K562 (cell line): ENCODE measurements around the gene PAFAH1B1. TPM values are rescaled to one million over a fixed set of nuclear protein-coding genes. Genes with fewer than 3 reads are reported as not detected.

Experiments used
- ATAC-seq: fragments of 200-7000 bp; cut with Tn5 transposase; 3 replicates; pipeline ENCODE4 v1.9.1; 2020; ENCODE audit warnings: moderate library complexity
- BruUV-seq: library from RNA; stranded (reverse); fragments of 400-500 nt; replicated peaks from 2 replicates; lab custom pipeline; 2021; lab: Mats Ljungman, UMichigan
- CTCF ChIA-PET: fragments of 300-600 bp; formaldehyde crosslinking; extraction: SDS; loops from one replicate; lab custom pipeline; 2021; ENCODE audit warnings: low intra/inter-chr PET ratio; lab: Yijun Ruan, JAX
- POLR2A ChIA-PET: fragments of 300-600, 350-650 bp; sonication (Branson Sonifier 250); formaldehyde crosslinking; extraction: SDS; loops from one replicate; lab custom pipeline; 2021; ENCODE audit warnings: antibody characterized with exemption, inconsistent platforms; lab: Yijun Ruan, JAX
- DNase-seq, 4 experiments: peaks; one replicate each; pipeline versions ENCODE4 v3.0.0 to v3.0.0-alpha.2; 2011 to 2018; ENCODE audit warnings: low spot score in 3 of 4, mixed read lengths in 3 of 4; ENCODE audit errors: extremely low read depth in 1 of 4
- FAIRE-seq: peaks from 2 replicates; lab custom pipeline; 2011; peaks lifted over from hg19 to GRCh38; lab: Jason Lieb, UNC
- H2AFZ ChIP-seq: 2 replicates; pipeline ENCODE4 v1.6.0; 2011; ENCODE audit warnings: low read depth, low read length, control low read depth, inconsistent platforms
- H3K27ac ChIP-seq: fragments of 200-600 bp; 3 replicates; pipeline ENCODE4 v1.8.0; 2011; ENCODE audit warnings: low read depth, mild to moderate bottlenecking, control low read depth, inconsistent platforms, low read length, moderate library complexity, mixed read lengths; ENCODE audit errors: extremely low read depth
- H3K27me3 ChIP-seq, 2 experiments: fragments of 300-600 bp in 1 of 2; 2 replicates in 1 of 2; 3 replicates in 1 of 2; pipeline versions ENCODE4 v1.6.0 to v1.8.0; 2011; ENCODE audit warnings: inconsistent platforms in 2 of 2, low read length in 2 of 2, mild to moderate bottlenecking in 1 of 2, mixed read lengths in 1 of 2, moderate library complexity in 1 of 2; ENCODE audit not compliant: control insufficient read depth in 2 of 2, insufficient read depth in 2 of 2
- H3K36me3 ChIP-seq: fragments of 300-600 bp; 3 replicates; pipeline ENCODE4 v1.8.0; 2011; ENCODE audit warnings: mild to moderate bottlenecking, low read length, inconsistent platforms; ENCODE audit not compliant: control insufficient read depth, insufficient read depth
- H3K4me1 ChIP-seq, 2 experiments: fragments of 200-600 bp in 1 of 2; replicated peaks in 1 of 2; 2 replicates in 1 of 2; 3 replicates in 1 of 2; pipeline versions ENCODE4 v1.5.1 to v1.8.0; 2011; ENCODE audit warnings: inconsistent platforms in 2 of 2, low read length in 2 of 2, mild to moderate bottlenecking in 1 of 2, mixed read lengths in 1 of 2, moderate library complexity in 1 of 2; ENCODE audit not compliant: control insufficient read depth in 2 of 2, insufficient read depth in 2 of 2
- H3K4me2 ChIP-seq: 2 replicates; pipeline ENCODE4 v1.6.1; 2011; ENCODE audit warnings: low read length, control low read depth, inconsistent platforms, mixed read lengths; ENCODE audit not compliant: insufficient read depth
- H3K4me3 ChIP-seq: fragments of 200-600 bp; sonication (generic), shearing (Covaris generic); 2 replicates; pipeline ENCODE4 v1.5.1; 2016; ENCODE audit warnings: control low read depth, inconsistent platforms
- H3K79me2 ChIP-seq: fragments of 200-600 bp; 3 replicates; pipeline ENCODE4 v1.8.0; 2011; ENCODE audit warnings: low read length, inconsistent platforms; ENCODE audit not compliant: control insufficient read depth, insufficient read depth
- H3K9ac ChIP-seq, 2 experiments: 2 replicates each; pipeline versions ENCODE4 v1.6.0 to v1.6.1; 2011; ENCODE audit warnings: low read depth in 2 of 2, low read length in 2 of 2, control low read depth in 1 of 2, inconsistent platforms in 1 of 2, mild to moderate bottlenecking in 1 of 2, mixed read lengths in 1 of 2; ENCODE audit not compliant: insufficient read depth in 1 of 2
- H3K9me1 ChIP-seq: one replicate; pipeline ENCODE4 v1.6.0; 2011; ENCODE audit warnings: inconsistent platforms, mild to moderate bottlenecking, low read length, moderate library complexity; ENCODE audit not compliant: control insufficient read depth, insufficient read depth
- H3K9me3 ChIP-seq: replicated peaks from 2 replicates; pipeline ENCODE4 v1.5.1; 2011; ENCODE audit warnings: low read depth, low read length, inconsistent platforms; ENCODE audit not compliant: control insufficient read depth, insufficient read depth
- H4K20me1 ChIP-seq: replicated peaks from 2 replicates; pipeline ENCODE4 v1.6.1; 2011; ENCODE audit warnings: low read length, inconsistent platforms, mixed read lengths; ENCODE audit not compliant: control insufficient read depth, insufficient read depth
- ADNP ChIP-seq: fragments of 200-800 bp; sonication (Bioruptor generic); IDR thresholded peaks from 2 replicates; pipeline ENCODE4 v1.6.1; 2016; ENCODE audit warnings: missing genetic modification characterization, missing compliant biosample characterization
- ARHGAP35 ChIP-seq: fragments of 450-650 bp; IDR thresholded peaks from 2 replicates; pipeline ENCODE4 v1.6.1; 2018; ENCODE audit not compliant: partially characterized antibody
- ARID4B ChIP-seq: sonication (generic); formaldehyde crosslinking; IDR thresholded peaks from 2 replicates; pipeline ENCODE4 v1.8.0; 2022; ENCODE audit warnings: mild to moderate bottlenecking, missing genetic modification reagents
- BDP1 ChIP-seq: IDR thresholded peaks from 3 replicates; pipeline ENCODE4 v1.6.1; 2011; ENCODE audit not compliant: insufficient read length, insufficient read depth
- BMI1 ChIP-seq: fragments of 150-350 bp; IDR thresholded peaks from 2 replicates; pipeline ENCODE4 v1.6.1; 2014; ENCODE audit warnings: low read length
- KAT7 ChIP-seq: sonication (generic); formaldehyde crosslinking; IDR thresholded peaks from 2 replicates; pipeline ENCODE4 v1.8.0; 2022; ENCODE audit warnings: missing genetic modification reagents, mild to moderate bottlenecking, borderline replicate concordance
- MBD2 ChIP-seq: sonication (generic); IDR thresholded peaks from 2 replicates; pipeline ENCODE4 v1.6.1; 2016; ENCODE audit warnings: low read depth, borderline replicate concordance
- MEF2D ChIP-seq: conservative IDR thresholded peaks from 2 replicates; pipeline ENCODE4 v1.6.1; 2016; ENCODE audit warnings: low read depth, missing genetic modification characterization, missing compliant biosample characterization
- NFE2 ChIP-seq: IDR thresholded peaks from 2 replicates; pipeline ENCODE4 v1.6.1; 2014; ENCODE audit warnings: antibody characterized with exemption, low read depth
- RBBP5 ChIP-seq: fragments of 200-600 bp; sonication (generic); IDR thresholded peaks from 2 replicates; pipeline ENCODE4 v1.6.1; 2012; ENCODE audit warnings: borderline replicate concordance, mild to moderate bottlenecking, low read length, control low read depth, inconsistent platforms; ENCODE audit not compliant: insufficient read depth, poor library complexity, severe bottlenecking
- SREBF1 ChIP-seq: fragments of 150-350 bp; IDR thresholded peaks from 2 replicates; pipeline ENCODE4 v1.6.1; 2014; ENCODE audit warnings: antibody characterized with exemption, low read depth, low read length, borderline replicate concordance
- TAF7 ChIP-seq: fragments of 450-650 bp; IDR thresholded peaks from 2 replicates; pipeline ENCODE4 v1.6.1; 2016; ENCODE audit warnings: missing genetic modification characterization, missing compliant biosample characterization
- ZNF224 ChIP-seq: sonication (generic); formaldehyde crosslinking; IDR thresholded peaks from 2 replicates; pipeline ENCODE4 v1.8.0; 2022; ENCODE audit warnings: mild to moderate bottlenecking, missing genetic modification reagents
- ZNF551 ChIP-seq: fragments of 250-450 bp; sonication (Bioruptor Pico); IDR thresholded peaks from 2 replicates; pipeline ENCODE4 v1.5.0; 2021; ENCODE audit warnings: mild to moderate bottlenecking, moderate library complexity
- ZNF780A ChIP-seq: fragments of 250-450 bp; sonication (Bioruptor Pico); IDR thresholded peaks from 2 replicates; pipeline ENCODE4 v1.5.0; 2021; ENCODE audit warnings: mild to moderate bottlenecking
- WGBS: fragments of 100-300 bp; shearing (Covaris generic); methylation state at CpG from one replicate; pipeline ENCODE4 v1.1.6; 2016; ENCODE audit warnings: low coverage, mixed read lengths; ENCODE audit not compliant: insufficient coverage; ENCODE audit errors: missing lambda C conversion rate; 5-methylcytosine and 5-hydroxymethylcytosine counted together
- in situ Hi-C: fragments of 300-500 bp; cut with MboI; formaldehyde crosslinking; loops from 4 replicates; pipeline ENCODE4 v1.15.0; 2018; ENCODE audit warnings: inconsistent platforms, mixed read lengths
- intact Hi-C: fragments of 100-400 bp; cut with micrococcal nuclease; formaldehyde crosslinking; loops from 2 replicates; pipeline ENCODE4 v1.14.2; 2022
- polyA plus RNA-seq, 8 experiments: library from polyadenylated mRNA; depleted of rRNA in 4 of 8; stranded (reverse) in 5 of 8; unstranded in 3 of 8; fragments of >200 nt; fragmentation: Nextera tagmentation in 2 of 8; fragmentation: Illumina TruSeq in 1 of 8; extraction: Ambion mirVana in 2 of 8; extraction: Trizol in 1 of 8; gene quantifications; 2 replicates each; pipeline versions ENCODE4 v1.2.1 to v1.2.3, GENCODE V29; 2011 to 2014; ENCODE audit warnings: inconsistent platforms in 1 of 8, missing spikeins in 1 of 8
- total RNA-seq, 7 experiments: library from RNA; depleted of rRNA in 6 of 7; stranded (reverse); fragments of >200 nt in 6 of 7; fragmentation: Illumina TruSeq in 2 of 7; extraction: Trizol in 2 of 7; gene quantifications; 2 replicates each; pipeline versions ENCODE4 v1.2.1 to v1.2.3, GENCODE V29; 2011 to 2021; ENCODE audit warnings: low replicate concordance in 1 of 7

Gene PAFAH1B1
- total and polyA plus RNA-seq, 9 of the 15 experiments (the other 6 are each of a cell fraction or from before 2014, with no cell fraction given) = 23.3 to 66.4 (median 40.2) TPM

GRCh38 chr17:2709183-2709661 is 115.8 kb downstream of the PAFAH1B1 start:
- TF ChIP-seq NFE2 = no peak
- no peak for TF ChIP-seq MEF2D (tag)
- TF ChIP-seq MBD2 = no peak
- TF ChIP-seq TAF7 (tag) = no peak
- TF ChIP-seq ARHGAP35 = no peak
- TF ChIP-seq BMI1 = no peak
- no peak for TF ChIP-seq ARID4B
- TF ChIP-seq ZNF224 (CRISPR knock-in tag) = no peak
- no peak for TF ChIP-seq RBBP5
- no peak for TF ChIP-seq ZNF780A (CRISPR knock-in tag)
- no peak for TF ChIP-seq BDP1
- no peak for TF ChIP-seq ADNP (tag)
- TF ChIP-seq KAT7 (CRISPR knock-in tag) = no peak
- TF ChIP-seq SREBF1 = no peak
- no peak for TF ChIP-seq ZNF551 (CRISPR knock-in tag)
- in situ Hi-C loops (no loop called here), intact Hi-C loops (no loop called here)
- no peaks in the 10 kb centered on the region for H3K9me3 ChIP-seq
- no peaks in the 10 kb centered on the region for H3K27me3 ChIP-seq
- H3K9ac ChIP-seq = peak overlapping the region; percentile 67 to 99
- DNase-seq (no peak), FAIRE-seq (no peak), ATAC-seq (no peak)
- peaks cover 85% of the 10 kb centered on the region for H3K79me2 ChIP-seq
- peaks cover 16 to 58% of the 10 kb centered on the region in 2 experiments; a peak in 4 of 5 replicates for H3K4me1 ChIP-seq
- ChIA-PET CTCF (no interaction called here), POLR2A (interaction anchor here (0.6 to 1.5 kb wide), 3 partner anchors 9 to 87 kb away, joined by 3 to 5 read pairs (median 4); no protein-coding TSS in a partner anchor)
- H3K36me3 ChIP-seq = peaks cover 49% of the 10 kb centered on the region; the same call in 1 of the 3 replicates
- H3K27ac ChIP-seq = peak overlapping the region; percentile 80
- peaks cover 5% of the 10 kb centered on the region for H3K9me1 ChIP-seq
- no peak overlapping the region for H2AFZ ChIP-seq
- peak overlapping the region; percentile 96 for H3K4me2 ChIP-seq
- no TSS peak for BruUV-seq
- peak overlapping the region; percentile 70; the same call in 1 of the 2 replicates for H3K4me3 ChIP-seq
- peaks cover 20% of the 10 kb centered on the region for H4K20me1 ChIP-seq
- 64% methylated on average over 9 of the region's 10 CpGs for WGBS
